Keratinocyte (primary cell): ENCODE data around the gene GPR39. TPM values are rescaled to one million over a fixed set of nuclear protein-coding genes. Genes with fewer than 3 reads are reported as not detected.

Experiments
- DNase-seq: peaks from one replicate; pipeline ENCODE4 v3.0.0-alpha.2; 2011; ENCODE audit warnings: low read depth, missing footprints, low spot score
- FAIRE-seq: peaks from 2 replicates; lab custom pipeline; 2011; peaks lifted over from hg19 to GRCh38; lab: Jason Lieb, UNC
- H2AFZ ChIP-seq: 2 replicates; pipeline ENCODE4 v1.6.0; 2012; ENCODE audit warnings: low read length, control low read depth, inconsistent platforms; ENCODE audit not compliant: control insufficient read depth
- H3K27ac ChIP-seq: 2 replicates; pipeline ENCODE4 v1.5.1; 2011; ENCODE audit warnings: low read length; ENCODE audit not compliant: control insufficient read depth, insufficient read depth
- H3K27me3 ChIP-seq: 3 replicates; pipeline ENCODE4 v1.6.0; 2011; ENCODE audit warnings: low read length; ENCODE audit not compliant: control insufficient read depth, insufficient read depth; ENCODE audit errors: extremely low read depth
- H3K36me3 ChIP-seq, 2 experiments: 2 replicates in 1 of 2; 3 replicates in 1 of 2; pipeline ENCODE4 v1.5.1; 2011; ENCODE audit warnings: low read length in 2 of 2, mild to moderate bottlenecking in 1 of 2; ENCODE audit not compliant: control insufficient read depth in 2 of 2, insufficient read depth in 2 of 2; ENCODE audit errors: extremely low read depth in 1 of 2
- H3K4me1 ChIP-seq: 3 replicates; pipeline ENCODE4 v1.5.1; 2011; ENCODE audit warnings: low read length; ENCODE audit not compliant: control insufficient read depth, insufficient read depth; ENCODE audit errors: extremely low read depth
- H3K4me2 ChIP-seq: 3 replicates; pipeline ENCODE4 v1.6.0; 2011; ENCODE audit warnings: low read depth, low read length; ENCODE audit not compliant: control insufficient read depth, insufficient read depth; ENCODE audit errors: extremely low read depth
- H3K4me3 ChIP-seq, 3 experiments: fragments of 200-600 bp in 1 of 3; sonication (generic) in 1 of 3; 2 replicates in 2 of 3; 3 replicates in 1 of 3; pipeline ENCODE4 v1.5.1; 2011 to 2016; ENCODE audit warnings: low read length in 3 of 3, mild to moderate bottlenecking in 3 of 3, control low read depth in 2 of 3, inconsistent platforms in 1 of 3, low read depth in 1 of 3, mixed read lengths in 1 of 3, mixed run types in 1 of 3, moderate library complexity in 1 of 3; ENCODE audit not compliant: control insufficient read depth in 2 of 3, insufficient read depth in 2 of 3; ENCODE audit errors: extremely low read depth in 1 of 3
- H3K79me2 ChIP-seq: 2 replicates; pipeline ENCODE4 v1.6.0; 2012; ENCODE audit warnings: low read length; ENCODE audit not compliant: control insufficient read depth, insufficient read depth
- H3K9ac ChIP-seq: 3 replicates; pipeline ENCODE4 v1.6.0; 2011; ENCODE audit warnings: low read length; ENCODE audit not compliant: control insufficient read depth, insufficient read depth; ENCODE audit errors: extremely low read depth
- H3K9me1 ChIP-seq: 3 replicates; pipeline ENCODE4 v1.6.0; 2011; ENCODE audit warnings: low read length; ENCODE audit not compliant: control insufficient read depth, insufficient read depth; ENCODE audit errors: extremely low read depth
- H3K9me3 ChIP-seq: 2 replicates; pipeline ENCODE4 v1.5.1; 2012; ENCODE audit warnings: low read depth, low read length; ENCODE audit not compliant: control insufficient read depth
- H4K20me1 ChIP-seq: 3 replicates; pipeline ENCODE4 v1.6.0; 2011; ENCODE audit warnings: low read length; ENCODE audit not compliant: control insufficient read depth, insufficient read depth; ENCODE audit errors: extremely low read depth
- EZH2 ChIP-seq: IDR thresholded peaks from one replicate; pipeline ENCODE4 v1.6.1; 2012; ENCODE audit warnings: inconsistent platforms, mild to moderate bottlenecking, low read length, moderate library complexity
- dilution Hi-C: fragments of 300-500 bp; cut with MboI; formaldehyde crosslinking; loops from one replicate; pipeline ENCODE4 v1.7.0; 2020; ENCODE audit warnings: low sequenced_read_pairs; ENCODE audit not compliant: extremely low pct_ligation_motif_present
- polyA plus RNA-seq, 5 experiments: library from polyadenylated mRNA; depleted of rRNA in 3 of 5; stranded (reverse) in 3 of 5; stranded (forward) in 1 of 5; unstranded in 1 of 5; fragments of >200 nt; gene quantifications; 1 replicate in 1 of 5; 2 replicates in 3 of 5; 3 replicates in 1 of 5; pipeline versions ENCODE4 v1.2.1 to v1.2.3, GENCODE V29; 2011 to 2012; ENCODE audit warnings: missing spikeins in 2 of 5, low read depth in 1 of 5, low replicate concordance in 1 of 5
- small RNA-seq, 3 experiments: library from RNA; depleted of rRNA; stranded (forward); fragments of <200 nt; gene quantifications; one replicate each; pipeline ENCODE3, GENCODE V24; 2012; ENCODE audit warnings: low read depth in 3 of 3, low replicate concordance in 1 of 3; ENCODE audit not compliant: insufficient read length in 3 of 3
- TF ChIP-seq, protein P1 (sequence below), 3 experiments: IDR thresholded peaks in 1 of 3; conservative IDR thresholded peaks in 1 of 3; optimal IDR thresholded peaks in 1 of 3; 2 replicates in 2 of 3; 3 replicates in 1 of 3; pipeline versions ENCODE3 to v1.5.1; 2011; ENCODE audit warnings: low read length in 3 of 3, mild to moderate bottlenecking in 3 of 3, moderate library complexity in 2 of 3, control low read depth in 1 of 3, inconsistent platforms in 1 of 3; ENCODE audit not compliant: insufficient read depth in 2 of 3; ENCODE audit errors: extremely low read depth in 1 of 3

Gene GPR39
- polyA plus RNA-seq, 1 donor (not counting 4 experiments of a cell fraction or from before 2014, with no cell fraction given): 4.7 TPM

DNA sequence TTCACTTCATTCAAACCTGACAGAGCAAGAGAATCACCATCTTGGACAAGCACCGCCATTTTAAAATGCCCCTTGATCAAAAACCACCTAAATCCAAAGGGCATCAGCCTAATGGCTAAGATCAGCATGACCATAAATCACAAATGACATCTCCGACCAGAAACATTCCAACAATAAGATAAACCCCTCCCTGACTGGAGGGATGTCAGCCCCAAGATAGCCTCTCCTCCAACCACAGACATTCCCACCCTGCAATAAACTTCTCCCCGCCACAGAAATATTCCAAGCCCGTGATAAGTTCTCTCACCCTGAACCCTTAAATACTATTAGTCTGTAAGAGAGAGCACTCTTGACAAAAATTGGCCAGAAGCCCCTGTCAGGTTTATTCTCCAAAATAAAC is 275.0 kb downstream of the GPR39 start:
- Histone ChIP-seq H2AFZ (no peak overlapping the region), H3K4me3 (no peak overlapping the region), H4K20me1 (no peaks in the 10 kb centered on the region), H3K4me2 (no peak overlapping the region), H3K27me3 (no peaks in the 10 kb centered on the region), H3K36me3 (no peaks in the 10 kb centered on the region), H3K79me2 (no peaks in the 10 kb centered on the region), H3K4me1 (no peaks in the 10 kb centered on the region), H3K9ac (no peak overlapping the region), H3K9me3 (no peaks in the 10 kb centered on the region), H3K27ac (no peak overlapping the region), H3K9me1 (no peaks in the 10 kb centered on the region)
- FAIRE-seq (no peak), DNase-seq (no peak)
- no peak for TF ChIP-seq EZH2
- TF ChIP-seq, protein P1, sequence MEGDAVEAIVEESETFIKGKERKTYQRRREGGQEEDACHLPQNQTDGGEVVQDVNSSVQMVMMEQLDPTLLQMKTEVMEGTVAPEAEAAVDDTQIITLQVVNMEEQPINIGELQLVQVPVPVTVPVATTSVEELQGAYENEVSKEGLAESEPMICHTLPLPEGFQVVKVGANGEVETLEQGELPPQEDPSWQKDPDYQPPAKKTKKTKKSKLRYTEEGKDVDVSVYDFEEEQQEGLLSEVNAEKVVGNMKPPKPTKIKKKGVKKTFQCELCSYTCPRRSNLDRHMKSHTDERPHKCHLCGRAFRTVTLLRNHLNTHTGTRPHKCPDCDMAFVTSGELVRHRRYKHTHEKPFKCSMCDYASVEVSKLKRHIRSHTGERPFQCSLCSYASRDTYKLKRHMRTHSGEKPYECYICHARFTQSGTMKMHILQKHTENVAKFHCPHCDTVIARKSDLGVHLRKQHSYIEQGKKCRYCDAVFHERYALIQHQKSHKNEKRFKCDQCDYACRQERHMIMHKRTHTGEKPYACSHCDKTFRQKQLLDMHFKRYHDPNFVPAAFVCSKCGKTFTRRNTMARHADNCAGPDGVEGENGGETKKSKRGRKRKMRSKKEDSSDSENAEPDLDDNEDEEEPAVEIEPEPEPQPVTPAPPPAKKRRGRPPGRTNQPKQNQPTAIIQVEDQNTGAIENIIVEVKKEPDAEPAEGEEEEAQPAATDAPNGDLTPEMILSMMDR (optimal IDR thresholded peaks at IDR 0.05 in 1 of 3, IDR thresholded peaks at IDR 0.05 in 1 of 3, conservative IDR thresholded peaks at IDR 0.05 in 1 of 3; ENCODE audit: extremely low read depth in 1 of 3, insufficient read depth in 2 of 3, low read length in 3 of 3): no peak
- dilution Hi-C loops: no loop called here

DNA sequence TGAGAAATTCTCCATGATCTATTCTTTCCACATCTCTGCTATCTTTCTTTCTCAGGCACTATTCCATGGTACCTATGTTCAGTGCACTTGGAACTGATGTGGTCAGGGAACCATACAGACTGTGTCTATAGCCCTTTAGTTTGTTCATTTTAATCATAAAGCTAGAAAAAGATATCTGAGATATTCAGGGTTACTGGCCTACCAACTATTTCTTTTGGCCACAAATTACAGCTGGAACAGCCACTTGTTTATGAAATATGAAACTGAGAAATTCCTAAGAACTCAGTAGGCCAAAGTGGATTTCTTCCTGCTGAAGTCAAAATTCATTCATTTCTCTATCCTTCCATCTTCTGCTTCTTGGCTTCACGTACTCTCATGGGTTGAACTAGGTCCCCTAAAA is 276.2 kb downstream of the GPR39 start:
- H3K27me3 ChIP-seq: no peaks in the 10 kb centered on the region
- H3K9ac ChIP-seq: no peak overlapping the region
- H3K9me1 ChIP-seq: no peaks in the 10 kb centered on the region
- H2AFZ ChIP-seq: no peak overlapping the region
- TF ChIP-seq EZH2: no peak
- TF ChIP-seq, protein P1 (optimal IDR thresholded peaks at IDR 0.05 in 1 of 3, IDR thresholded peaks at IDR 0.05 in 1 of 3, conservative IDR thresholded peaks at IDR 0.05 in 1 of 3; ENCODE audit: extremely low read depth in 1 of 3, insufficient read depth in 2 of 3, low read length in 3 of 3): no peak
- no peaks in the 10 kb centered on the region for H3K79me2 ChIP-seq
- H3K4me1 ChIP-seq: no peaks in the 10 kb centered on the region
- H4K20me1 ChIP-seq: no peaks in the 10 kb centered on the region
- no peak overlapping the region for H3K27ac ChIP-seq
- FAIRE-seq (no peak), DNase-seq (no peak)
- no peaks in the 10 kb centered on the region for H3K9me3 ChIP-seq
- no peak overlapping the region for H3K4me3 ChIP-seq
- H3K4me2 ChIP-seq: no peak overlapping the region
- no peaks in the 10 kb centered on the region for H3K36me3 ChIP-seq
- dilution Hi-C loops: no loop called here

Small RNA genes within 50 kb of the gene (small RNA-seq; reads per million reads assigned to genes)
- 0 reads per million in 3 experiments for gene RNU6-175P
